ENCODE data around the gene HOTAIR. TPM values are rescaled to one million over a fixed set of nuclear protein-coding genes. Genes with fewer than 3 reads are reported as not detected.
A peak's percentile ranks its signal among the peaks of the same experiment; 100 is the strongest.

The HOTAIR gene
- total RNA-seq, 1 donor from 2014 or later, result not detected

DNA sequence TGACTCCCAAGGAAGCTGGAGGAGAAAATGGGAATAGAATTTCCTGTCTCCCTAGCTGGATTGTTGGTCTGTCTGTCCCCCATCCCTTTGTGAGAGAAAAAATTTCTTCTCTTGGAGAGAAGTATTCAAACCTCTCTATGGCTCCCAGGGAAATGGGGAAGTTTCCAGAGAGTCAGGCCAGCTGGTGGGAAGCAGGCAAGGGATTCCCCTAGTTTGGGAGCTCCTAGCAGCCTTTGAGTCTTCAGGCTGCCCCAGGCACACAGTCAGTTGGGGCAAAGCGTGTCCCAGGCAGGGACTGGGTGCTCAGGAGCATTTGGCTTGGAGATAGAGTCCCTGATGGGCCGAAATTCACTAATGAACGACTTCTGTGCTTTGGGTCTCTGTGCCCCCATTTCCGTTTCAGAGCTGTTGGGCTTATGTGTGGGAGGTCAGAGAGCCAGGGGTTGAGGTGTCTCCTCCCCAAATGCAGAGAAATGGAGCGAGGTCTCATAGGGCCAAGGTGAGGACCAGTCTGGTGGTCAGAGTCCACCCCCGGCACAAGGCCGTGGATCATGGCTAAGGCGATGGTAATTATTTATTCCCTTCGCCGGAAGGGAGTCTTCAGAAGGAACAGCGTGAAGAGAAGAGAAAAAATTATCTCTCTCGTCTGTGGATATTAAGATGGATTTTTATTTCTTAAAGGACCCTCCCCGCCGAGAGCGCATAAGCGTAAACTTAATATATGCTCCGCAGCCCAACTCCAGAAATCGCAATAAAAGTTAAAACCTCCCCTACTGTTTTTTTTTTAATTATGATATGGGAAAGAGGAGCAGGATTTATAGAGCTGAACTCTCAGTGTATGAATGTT lies 18.6 kb upstream of the HOTAIR start:
- TF ChIP-seq CTCF (IDR thresholded peaks at IDR 0.05; ENCODE audit: insufficient read depth, low read depth, low read length) (no peak), EZH2 (IDR thresholded peaks at IDR 0.05; ENCODE audit: insufficient read depth, low read length) (no peak)
- Mint-ChIP-seq H3K9me3 (ENCODE audit: unreplicated experiment) (peaks cover 32% of the 10 kb centered on the region), H3K36me3 (ENCODE audit: low read depth, unreplicated experiment) (no peaks in the 10 kb centered on the region), H3K27ac (ENCODE audit: unreplicated experiment) (peak overlapping the region; percentile 47), H3K4me3 (ENCODE audit: unreplicated experiment) (no peak overlapping the region), H3K4me1 (ENCODE audit: low read depth, unreplicated experiment) (no peaks in the 10 kb centered on the region), H3K27me3 (ENCODE audit: low read depth, unreplicated experiment) (peaks cover 90% of the 10 kb centered on the region)
- Histone ChIP-seq H3K4me3 (ENCODE audit: insufficient read depth, low read depth, low read length) (no peak overlapping the region), H3K4me1 (ENCODE audit: insufficient read depth, low read length) (peaks cover 4% of the 10 kb centered on the region), H3K79me2 (ENCODE audit: insufficient read depth, low read length) (no peaks in the 10 kb centered on the region), H3K4me2 (ENCODE audit: low read length) (no peak overlapping the region), H2AFZ (ENCODE audit: low read depth, low read length) (no peak overlapping the region), H3K27me3 (ENCODE audit: insufficient read depth, low read length) (peaks cover 96% of the 10 kb centered on the region), H3K36me3 (ENCODE audit: insufficient read depth, low read length) (no peaks in the 10 kb centered on the region), H3K9ac (ENCODE audit: low read length) (no peak overlapping the region), H4K20me1 (ENCODE audit: insufficient read depth, low read length) (no peaks in the 10 kb centered on the region), H3K27ac (ENCODE audit: low read depth, low read length) (no peak overlapping the region), H3K9me3 (ENCODE audit: insufficient read depth, low read depth, low read length) (peaks cover 10% of the 10 kb centered on the region)
- DNase-seq (ENCODE audit: low read depth) (no peak), FAIRE-seq (no peak)

DNA sequence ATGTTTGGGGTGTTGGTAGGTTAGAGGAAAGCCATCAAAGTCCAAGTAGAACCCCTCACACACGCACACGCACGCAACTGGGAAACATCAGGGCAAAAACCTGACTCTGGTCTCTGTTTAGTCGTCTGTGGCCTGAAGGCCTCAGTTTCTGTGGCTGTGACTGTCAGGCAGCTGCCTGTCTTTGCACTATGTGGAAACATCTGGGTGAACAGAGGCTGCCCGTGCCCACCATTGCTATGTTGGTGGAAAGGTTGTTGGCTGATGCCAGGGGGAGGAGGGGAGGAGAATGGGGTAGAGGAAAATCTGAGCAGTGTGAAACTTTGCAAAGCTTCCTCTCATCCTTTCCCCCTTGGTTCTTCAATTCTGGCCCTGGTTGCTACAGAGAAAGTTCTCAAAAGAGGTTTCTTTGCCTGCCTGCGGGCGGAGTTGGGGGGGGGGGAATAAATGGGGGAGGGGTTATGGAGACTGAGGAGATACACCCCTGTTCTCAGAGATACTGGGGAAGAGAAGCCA lies 17.7 kb upstream of the HOTAIR start:
- peaks cover 30% of the 10 kb centered on the region for H3K9me3 Mint-ChIP-seq (ENCODE audit: unreplicated experiment)
- Histone ChIP-seq H3K4me3 (ENCODE audit: insufficient read depth, low read depth, low read length) (no peak overlapping the region), H3K79me2 (ENCODE audit: insufficient read depth, low read length) (no peaks in the 10 kb centered on the region), H3K9ac (ENCODE audit: low read length) (no peak overlapping the region), H3K27me3 (ENCODE audit: insufficient read depth, low read length) (peaks cover 97% of the 10 kb centered on the region), H3K4me1 (ENCODE audit: insufficient read depth, low read length) (peaks cover 4% of the 10 kb centered on the region), H2AFZ (ENCODE audit: low read depth, low read length) (no peak overlapping the region), H4K20me1 (ENCODE audit: insufficient read depth, low read length) (no peaks in the 10 kb centered on the region), H3K9me3 (ENCODE audit: insufficient read depth, low read depth, low read length) (peaks cover 10% of the 10 kb centered on the region), H3K36me3 (ENCODE audit: insufficient read depth, low read length) (no peaks in the 10 kb centered on the region), H3K27ac (ENCODE audit: low read depth, low read length) (no peak overlapping the region), H3K4me2 (ENCODE audit: low read length) (no peak overlapping the region)
- H3K27ac Mint-ChIP-seq (ENCODE audit: unreplicated experiment), result no peak overlapping the region
- H3K27me3 Mint-ChIP-seq (ENCODE audit: low read depth, unreplicated experiment), result peaks cover 90% of the 10 kb centered on the region
- DNase-seq (ENCODE audit: low read depth) (no peak), FAIRE-seq (no peak)
- H3K4me3 Mint-ChIP-seq (ENCODE audit: unreplicated experiment), result no peak overlapping the region
- TF ChIP-seq CTCF (IDR thresholded peaks at IDR 0.05; ENCODE audit: insufficient read depth, low read depth, low read length), result no peak
- no peak for TF ChIP-seq EZH2 (IDR thresholded peaks at IDR 0.05; ENCODE audit: insufficient read depth, low read length)
- H3K36me3 Mint-ChIP-seq (ENCODE audit: low read depth, unreplicated experiment), result no peaks in the 10 kb centered on the region
- no peaks in the 10 kb centered on the region for H3K4me1 Mint-ChIP-seq (ENCODE audit: low read depth, unreplicated experiment)

GRCh38 chr12:53991077-53991460 lies 16.3 kb upstream of the HOTAIR start:
- H3K4me1 ChIP-seq (ENCODE audit: insufficient read depth, low read length), result peaks cover 4% of the 10 kb centered on the region
- H3K36me3 ChIP-seq (ENCODE audit: insufficient read depth, low read length), result no peaks in the 10 kb centered on the region
- no peak for TF ChIP-seq EZH2 (IDR thresholded peaks at IDR 0.05; ENCODE audit: insufficient read depth, low read length)
- no peak for TF ChIP-seq CTCF (IDR thresholded peaks at IDR 0.05; ENCODE audit: insufficient read depth, low read depth, low read length)
- no peaks in the 10 kb centered on the region for H3K36me3 Mint-ChIP-seq (ENCODE audit: low read depth, unreplicated experiment)
- peaks cover 98% of the 10 kb centered on the region for H3K27me3 ChIP-seq (ENCODE audit: insufficient read depth, low read length)
- no peak overlapping the region for H3K4me3 ChIP-seq (ENCODE audit: insufficient read depth, low read depth, low read length)
- no peak overlapping the region for H3K4me3 Mint-ChIP-seq (ENCODE audit: unreplicated experiment)
- no peaks in the 10 kb centered on the region for H3K4me1 Mint-ChIP-seq (ENCODE audit: low read depth, unreplicated experiment)
- H3K9me3 Mint-ChIP-seq (ENCODE audit: unreplicated experiment), result peaks cover 35% of the 10 kb centered on the region
- H3K4me2 ChIP-seq (ENCODE audit: low read length), result no peak overlapping the region
- no peak overlapping the region for H3K27ac Mint-ChIP-seq (ENCODE audit: unreplicated experiment)
- H3K9ac ChIP-seq (ENCODE audit: low read length), result no peak overlapping the region
- H4K20me1 ChIP-seq (ENCODE audit: insufficient read depth, low read length), result no peaks in the 10 kb centered on the region
- no peak for DNase-seq (ENCODE audit: low read depth)
- H3K79me2 ChIP-seq (ENCODE audit: insufficient read depth, low read length), result no peaks in the 10 kb centered on the region
- no peak overlapping the region for H2AFZ ChIP-seq (ENCODE audit: low read depth, low read length)
- no peak for FAIRE-seq
- peaks cover 10% of the 10 kb centered on the region for H3K9me3 ChIP-seq (ENCODE audit: insufficient read depth, low read depth, low read length)
- peaks cover 91% of the 10 kb centered on the region for H3K27me3 Mint-ChIP-seq (ENCODE audit: low read depth, unreplicated experiment)
- no peak overlapping the region for H3K27ac ChIP-seq (ENCODE audit: low read depth, low read length)

All from astrocyte (in vitro differentiated cells and primary cell).